Uterus (tissue), 4 donors: ENCODE data around the gene HDAC8. TPM values are rescaled to one million over a fixed set of nuclear protein-coding genes. Genes with fewer than 3 reads are reported as not detected.
"Not testable (repeated sequence)": the region's sequence is repeated elsewhere in the genome, so short reads cannot be mapped to it uniquely, and the experiment has no call there.

ENCODE experiments used
- DNase-seq, 2 donors: peaks; one replicate each; pipeline ENCODE4 v3.0.0-alpha.2; 2019 to 2020
- H3K27ac ChIP-seq, 2 donors: fragments of 200-600 bp; sonication (generic); 1 replicate in 1 of 2; 2 replicates in 1 of 2; pipeline ENCODE4 v1.5.1; 2016 to 2018
- H3K27me3 ChIP-seq, 2 donors: fragments of 200-600 bp; sonication (generic); one replicate each; pipeline ENCODE4 v1.5.1; 2018 to 2019; ENCODE audit warnings: control low read depth in 1 of 2
- H3K36me3 ChIP-seq, 2 donors: fragments of 200-600 bp; sonication (generic); one replicate each; pipeline ENCODE4 v1.5.1; 2019; ENCODE audit warnings: control low read depth in 1 of 2
- H3K4me1 ChIP-seq, 2 donors: fragments of 200-600 bp; sonication (generic); one replicate each; pipeline ENCODE4 v1.5.1; 2018 to 2019; ENCODE audit warnings: control low read depth in 1 of 2
- H3K4me3 ChIP-seq, 2 donors: fragments of 200-600 bp; sonication (generic); 1 replicate in 1 of 2; 2 replicates in 1 of 2; pipeline ENCODE4 v1.5.1; 2018 to 2019; ENCODE audit warnings: mild to moderate bottlenecking in 1 of 2
- H3K9me3 ChIP-seq, 2 donors: fragments of 200-600 bp; sonication (generic); one replicate each; pipeline ENCODE4 v1.5.1; 2019; ENCODE audit warnings: control low read depth in 1 of 2
- POLR2A ChIP-seq, 2 donors: fragments of 450-650 bp; IDR thresholded peaks; one replicate each; pipeline ENCODE4 v1.6.1; 2016; ENCODE audit warnings: antibody characterized with exemption in 2 of 2, mild to moderate bottlenecking in 1 of 2, moderate library complexity in 1 of 2
- intact Hi-C: fragments of 100-400 bp; cut with DNase I; formaldehyde crosslinking; loops from one replicate; pipeline ENCODE4 v1.15.1; 2023; ENCODE audit warnings: low total_unique reads
- total RNA-seq, 4 donors: library from RNA; depleted of rRNA in 3 of 4; stranded (reverse); fragments of >200 nt in 3 of 4; gene quantifications; one replicate each; pipeline versions ENCODE4 v1.1.0 to v1.2.4, GENCODE V29; 2014 to 2023
- TF ChIP-seq, protein P1 (sequence below), 4 experiments: fragments of 200-600 bp in 2 of 4; fragments of 450-650 bp in 2 of 4; sonication (generic) in 2 of 4; IDR thresholded peaks; one replicate each; pipeline ENCODE4 v1.5.1; 2016 to 2019; ENCODE audit warnings: antibody characterized with exemption in 4 of 4, mild to moderate bottlenecking in 2 of 4, moderate library complexity in 1 of 4
- donor health status: DM: yes; HTN: yes; CAD: no.

Gene HDAC8
- total RNA-seq, 4 donors from 2014 or later = 16.2 to 138 (median 43.1) TPM

DNA sequence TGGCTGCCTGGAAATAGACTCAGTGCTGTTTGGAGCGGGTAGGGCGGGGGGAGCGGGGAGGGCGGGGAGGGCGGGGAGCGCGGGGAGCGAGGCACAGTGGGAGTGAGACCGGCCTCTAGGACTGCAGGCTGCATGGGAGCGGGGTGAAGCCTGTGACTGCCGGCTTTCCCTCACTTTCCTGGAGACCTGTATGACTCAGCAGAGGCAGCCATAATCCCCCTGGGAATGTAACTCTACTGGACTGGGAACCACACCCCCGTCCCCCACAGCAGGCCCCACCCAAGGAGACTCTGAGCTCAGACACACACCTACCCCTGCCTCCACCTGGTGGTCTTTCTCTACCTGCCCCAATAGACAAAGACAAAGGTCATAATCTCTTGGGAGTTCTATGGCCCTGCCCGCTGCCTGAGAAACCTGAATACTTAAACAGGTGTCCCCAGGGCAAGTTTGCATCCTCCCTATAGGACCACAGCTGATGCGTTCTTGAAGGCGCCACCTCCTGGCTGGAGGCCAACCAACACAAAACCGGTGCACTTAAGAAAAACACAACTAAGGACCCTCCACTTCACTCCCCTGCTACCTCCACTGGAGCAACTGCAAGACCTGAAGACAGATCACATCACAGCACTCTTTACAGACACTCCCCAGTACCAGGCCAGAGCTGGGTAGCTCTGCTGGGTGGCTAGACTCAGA lies 18.0 kb downstream of the HDAC8 start:
- TF ChIP-seq, protein P1, sequence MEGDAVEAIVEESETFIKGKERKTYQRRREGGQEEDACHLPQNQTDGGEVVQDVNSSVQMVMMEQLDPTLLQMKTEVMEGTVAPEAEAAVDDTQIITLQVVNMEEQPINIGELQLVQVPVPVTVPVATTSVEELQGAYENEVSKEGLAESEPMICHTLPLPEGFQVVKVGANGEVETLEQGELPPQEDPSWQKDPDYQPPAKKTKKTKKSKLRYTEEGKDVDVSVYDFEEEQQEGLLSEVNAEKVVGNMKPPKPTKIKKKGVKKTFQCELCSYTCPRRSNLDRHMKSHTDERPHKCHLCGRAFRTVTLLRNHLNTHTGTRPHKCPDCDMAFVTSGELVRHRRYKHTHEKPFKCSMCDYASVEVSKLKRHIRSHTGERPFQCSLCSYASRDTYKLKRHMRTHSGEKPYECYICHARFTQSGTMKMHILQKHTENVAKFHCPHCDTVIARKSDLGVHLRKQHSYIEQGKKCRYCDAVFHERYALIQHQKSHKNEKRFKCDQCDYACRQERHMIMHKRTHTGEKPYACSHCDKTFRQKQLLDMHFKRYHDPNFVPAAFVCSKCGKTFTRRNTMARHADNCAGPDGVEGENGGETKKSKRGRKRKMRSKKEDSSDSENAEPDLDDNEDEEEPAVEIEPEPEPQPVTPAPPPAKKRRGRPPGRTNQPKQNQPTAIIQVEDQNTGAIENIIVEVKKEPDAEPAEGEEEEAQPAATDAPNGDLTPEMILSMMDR (IDR thresholded peaks at IDR 0.05) = no peak
- TF ChIP-seq POLR2A (IDR thresholded peaks at IDR 0.05) = no peak
- H3K27ac ChIP-seq = no peak overlapping the region
- no peaks in the 10 kb centered on the region for H3K27me3 ChIP-seq
- DNase-seq = no peak
- intact Hi-C loops = no loop called here
- no peaks in the 10 kb centered on the region for H3K36me3 ChIP-seq
- no peaks in the 10 kb centered on the region for H3K9me3 ChIP-seq
- H3K4me1 ChIP-seq = no peaks in the 10 kb centered on the region
- no peak overlapping the region for H3K4me3 ChIP-seq

DNA sequence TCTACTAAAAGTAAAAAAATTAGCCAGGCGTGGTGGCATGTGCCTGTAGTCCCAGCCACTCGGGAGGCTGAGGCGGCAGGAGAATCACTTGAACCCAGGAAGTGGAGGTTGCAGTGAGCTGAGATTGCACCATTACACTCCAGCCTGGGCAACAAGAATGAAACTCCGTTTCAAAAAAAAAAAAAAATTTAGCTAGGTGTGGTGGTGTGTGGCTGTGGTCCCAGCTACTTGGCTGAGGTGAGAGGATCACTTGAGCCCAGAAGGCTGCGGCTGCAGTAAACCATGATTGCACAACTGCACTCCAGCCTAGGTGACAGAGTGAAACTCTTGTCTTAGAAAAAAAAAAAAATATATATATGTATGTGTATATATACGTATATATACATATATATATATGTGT lies 20.2 kb downstream of the HDAC8 start:
- H3K9me3 ChIP-seq, H3K4me3 ChIP-seq, intact Hi-C loops, DNase-seq, H3K4me1 ChIP-seq, H3K27ac ChIP-seq, H3K27me3 ChIP-seq, H3K36me3 ChIP-seq: not testable (repeated sequence)

DNA sequence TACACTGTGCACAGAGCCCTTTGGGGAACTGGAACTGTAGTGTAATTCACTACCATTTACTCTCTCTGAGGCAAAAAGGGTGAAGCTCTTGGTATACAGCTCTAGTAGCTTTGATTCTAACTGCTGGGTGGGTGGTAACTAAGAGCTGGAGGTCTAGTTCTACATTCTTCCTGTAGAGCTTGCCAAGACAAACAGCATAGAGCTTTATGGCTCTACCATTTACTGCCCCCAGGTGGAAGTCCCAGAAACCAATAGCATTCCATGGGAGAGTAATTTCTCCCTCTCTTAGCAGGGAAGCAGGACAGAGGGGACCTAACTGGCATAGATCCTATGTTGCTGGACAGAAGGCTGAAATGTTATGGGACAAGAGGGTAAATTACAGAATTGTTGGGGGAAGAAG lies 26.7 kb downstream of the HDAC8 start:
- H3K27ac ChIP-seq = no peak overlapping the region
- H3K9me3 ChIP-seq = no peaks in the 10 kb centered on the region
- H3K4me3 ChIP-seq = no peak overlapping the region
- intact Hi-C loops = no loop called here
- H3K36me3 ChIP-seq = no peaks in the 10 kb centered on the region
- DNase-seq = no peak
- no peak for TF ChIP-seq POLR2A (IDR thresholded peaks at IDR 0.05)
- TF ChIP-seq, protein P1 (IDR thresholded peaks at IDR 0.05) = no peak
- no peaks in the 10 kb centered on the region for H3K4me1 ChIP-seq
- H3K27me3 ChIP-seq = no peaks in the 10 kb centered on the region

DNA sequence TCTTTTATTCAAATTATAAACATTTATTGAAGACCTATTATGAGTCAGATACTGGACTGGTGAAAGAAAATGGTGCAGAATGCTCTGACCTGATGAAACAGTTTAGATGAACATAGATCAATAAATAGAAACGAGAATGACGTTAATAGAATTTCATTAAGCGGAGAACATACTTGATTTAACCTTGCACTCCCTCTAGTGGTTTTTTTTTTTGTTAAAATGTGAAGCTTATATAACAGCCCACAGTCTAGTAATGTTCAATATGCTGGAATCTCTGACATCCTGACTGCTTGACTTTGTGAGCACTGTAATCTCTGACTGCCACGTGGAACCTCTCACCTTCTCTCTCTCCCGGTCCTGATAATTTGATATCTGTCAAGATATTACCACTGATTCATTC lies 32.3 kb downstream of the HDAC8 start:
- DNase-seq = no peak
- TF ChIP-seq, protein P1 (IDR thresholded peaks at IDR 0.05) = peak in 3 of 4 experiments; percentile 12 to 23 (median 14)
- TF ChIP-seq POLR2A (IDR thresholded peaks at IDR 0.05) = no peak
- Histone ChIP-seq H3K36me3 (no peaks in the 10 kb centered on the region), H3K27me3 (no peaks in the 10 kb centered on the region), H3K4me1 (no peaks in the 10 kb centered on the region), H3K27ac (no peak overlapping the region), H3K9me3 (no peaks in the 10 kb centered on the region), H3K4me3 (no peak overlapping the region)
- intact Hi-C loops = no loop called here

GRCh38 chrX:72539822-72540221 lies 32.8 kb downstream of the HDAC8 start:
- intact Hi-C loops = no loop called here
- Histone ChIP-seq H3K4me1 (no peaks in the 10 kb centered on the region), H3K36me3 (no peaks in the 10 kb centered on the region), H3K4me3 (no peak overlapping the region), H3K27me3 (no peaks in the 10 kb centered on the region), H3K9me3 (no peaks in the 10 kb centered on the region), H3K27ac (no peak overlapping the region)
- TF ChIP-seq POLR2A (IDR thresholded peaks at IDR 0.05) = no peak
- TF ChIP-seq, protein P1 (IDR thresholded peaks at IDR 0.05) = no peak
- DNase-seq = no peak

- Histone ChIP-seq H3K36me3 (no peaks in the 10 kb centered on the region), H3K4me1 (no peaks in the 10 kb centered on the region), H3K27me3 (no peaks in the 10 kb centered on the region), H3K9me3 (no peaks in the 10 kb centered on the region), H3K27ac (no peak overlapping the region), H3K4me3 (no peak overlapping the region)
- no peak for TF ChIP-seq POLR2A (IDR thresholded peaks at IDR 0.05)
- TF ChIP-seq, protein P1 (IDR thresholded peaks at IDR 0.05) = no peak
- intact Hi-C loops = no loop called here
- no peak for DNase-seq
Observed at GRCh38 chrX:72536542-72536941, 36.1 kb downstream of the HDAC8 start.
